ENCODE measurements around the gene CELSR3. TPM values are rescaled to one million over a fixed set of nuclear protein-coding genes. Genes with fewer than 3 reads are reported as not detected.
A peak's percentile ranks its signal among the peaks of the same experiment; 100 is the strongest.

CELSR3 gene
- total and polyA plus RNA-seq, 4 donors = 0.16 to 0.37 (median 0.26) TPM

- no peaks in the 10 kb centered on the region for H3K9me3 ChIP-seq (ENCODE audit: control insufficient read depth in 4 of 4, low read length in 3 of 4)
- WGBS = 2% methylated on average over 86 of the region's 86 CpGs
- TF ChIP-seq CTCF (IDR thresholded peaks at IDR 0.05; ENCODE audit: low read depth, low read length, missing input control) (peak; percentile 81), YY1 (IDR thresholded peaks at IDR 0.05) (peak; percentile 99), SP1 (IDR thresholded peaks at IDR 0.05) (no peak), REST (IDR thresholded peaks at IDR 0.05) (peak; percentile 90), NR2F2 (IDR thresholded peaks at IDR 0.05) (no peak), ZBTB33 (IDR thresholded peaks at IDR 0.05) (no peak), TAF1 (conservative IDR thresholded peaks at IDR 0.05) (no peak), MAX (IDR thresholded peaks at IDR 0.05) (no peak), FOXA2 (IDR thresholded peaks at IDR 0.05) (no peak), EGR1 (IDR thresholded peaks at IDR 0.05; ENCODE audit: low read depth in 2 of 2) (no peak), RAD21 (IDR thresholded peaks at IDR 0.05) (peak; percentile 52 to 76), JUND (IDR thresholded peaks at IDR 0.05) (no peak), RXRA (IDR thresholded peaks at IDR 0.05) (peak in 1 of 2 donors; percentile 19), GABPA (IDR thresholded peaks at IDR 0.05 in 1 of 2, conservative IDR thresholded peaks at IDR 0.05 in 1 of 2) (no peak), HNF4A (conservative IDR thresholded peaks at IDR 0.05) (no peak), ATF3 (IDR thresholded peaks at IDR 0.05) (no peak), HNF4G (IDR thresholded peaks at IDR 0.05) (no peak), FOXA1 (IDR thresholded peaks at IDR 0.05) (no peak)
- peak within 1 kb of the TSS; percentile 82 to 94 for H3K27ac ChIP-seq (ENCODE audit: low read depth in 1 of 2, low read length in 2 of 2)
- peak; percentile 91 for DNase-seq (ENCODE audit: low spot score)
- no peaks in the 10 kb centered on the region for H3K27me3 ChIP-seq (ENCODE audit: control insufficient read depth in 4 of 4, insufficient read depth in 4 of 4, low read length in 3 of 4)
- peak within 1 kb of the TSS; percentile 89 to 93 for H3K9ac ChIP-seq (ENCODE audit: low read depth in 1 of 2, low read length in 2 of 2)
- peaks cover 3 to 16% (median 13%) of the 10 kb centered on the region in 4 donors for H3K36me3 ChIP-seq (ENCODE audit: control insufficient read depth in 4 of 4, insufficient read depth in 3 of 4, low read depth in 1 of 4, low read length in 3 of 4)
- peak within 1 kb of the TSS; percentile 89 to 93 (median 90) for H3K4me3 ChIP-seq (ENCODE audit: low read depth in 1 of 3, low read length in 3 of 3)
- peaks cover 0 to 16% (median 13%) of the 10 kb centered on the region in 4 donors for H3K4me1 ChIP-seq (ENCODE audit: control insufficient read depth in 4 of 4, insufficient read depth in 4 of 4, low read length in 3 of 4)
These were observed 53.3 kb downstream of the CELSR3 start, which contains the start of gene UQCRC1 for GRCh38 chr3:48609088-48610005. UQCRC1 (minus strand) TSS chr3:48609646; CDS start chr3:48609620, 26 bp downstream.
